Measurements from ENCODE around the gene ZDHHC18.

GRCh38 chr1:26844424-26845196 lies 18.1 kb downstream of the ZDHHC18 start:
- TF ChIP-seq CTCF (IDR thresholded peaks at IDR 0.05) (no peak), EZH2phosphoT487 (IDR thresholded peaks at IDR 0.05) (no peak), EZH2 (IDR thresholded peaks at IDR 0.05) (no peak)
